Transverse colon (tissue), 4 donors: Measurements from ENCODE around the gene TMEM245. TPM values are rescaled to one million over a fixed set of nuclear protein-coding genes. Genes with fewer than 3 reads are reported as not detected.

Source experiments
- DNase-seq: peaks from one replicate; pipeline ENCODE4 v3.0.0-alpha.2; 2019
- H3K27ac ChIP-seq, 4 donors: fragments of 200-600 bp; sonication (generic); 2 replicates each; pipeline ENCODE4 v1.5.1; 2016 to 2018; ENCODE audit warnings: inconsistent platforms in 4 of 4
- H3K27me3 ChIP-seq: fragments of 200-600 bp; sonication (generic); 2 replicates; pipeline ENCODE4 v1.5.1; 2017; ENCODE audit warnings: inconsistent platforms
- H3K36me3 ChIP-seq, 4 donors: fragments of 200-600 bp; sonication (generic); 2 replicates each; pipeline ENCODE4 v1.5.1; 2017 to 2019; ENCODE audit warnings: inconsistent platforms in 4 of 4
- H3K4me1 ChIP-seq, 4 donors: fragments of 200-600 bp; sonication (generic); 2 replicates each; pipeline ENCODE4 v1.5.1; 2017 to 2020; ENCODE audit warnings: inconsistent platforms in 4 of 4
- H3K4me3 ChIP-seq, 4 donors: fragments of 200-600 bp; sonication (generic); 1 replicate in 1 of 4; 2 replicates in 3 of 4; pipeline versions ENCODE4 v1.5.1 to v1.6.1; 2017 to 2019; ENCODE audit warnings: inconsistent platforms in 4 of 4
- H3K9me3 ChIP-seq, 2 donors: fragments of 200-600 bp; sonication (generic); 2 replicates each; pipeline ENCODE4 v1.5.1; 2017 to 2019; ENCODE audit warnings: inconsistent platforms in 2 of 2
- EP300 ChIP-seq: sonication (generic); formaldehyde crosslinking; IDR thresholded peaks from one replicate; pipeline ENCODE4 v1.6.1; 2017; ENCODE audit warnings: antibody characterized with exemption, low read depth
- POLR2A ChIP-seq: fragments of 450-650 bp; IDR thresholded peaks from one replicate; pipeline ENCODE4 v1.6.1; 2016; ENCODE audit warnings: antibody characterized with exemption, mild to moderate bottlenecking, moderate library complexity
- POLR2AphosphoS5 ChIP-seq, 3 donors: sonication (generic); formaldehyde crosslinking; IDR thresholded peaks; one replicate each; pipeline ENCODE4 v1.6.1; 2016; ENCODE audit warnings: antibody characterized with exemption in 3 of 3
- WGBS, 2 donors: methylation state at CpG; one replicate each; pipeline ENCODE4 v1.1.5; 2018; ENCODE audit warnings: low coverage in 1 of 2; 5-methylcytosine and 5-hydroxymethylcytosine counted together
- in situ Hi-C, 4 donors: fragments of 200-750 bp; cut with MboI; loops; one replicate each; pipeline versions ENCODE4 v1.15.0 to v1.15.1; 2017; ENCODE audit warnings: low sequenced_read_pairs in 3 of 4, low pct_ligation_motif_present in 1 of 4, low pct_unique_long_range_greater_than_20kb in 1 of 4
- intact Hi-C: fragments of 100-400 bp; cut with DNase I; formaldehyde crosslinking; loops from one replicate; pipeline ENCODE4 v1.15.1; 2023; ENCODE audit warnings: low total_unique reads
- total RNA-seq, 4 donors: library from RNA; depleted of rRNA; stranded (reverse); fragments of >200 nt; gene quantifications; one replicate each; pipeline ENCODE4 v1.1.0, GENCODE V29; 2016
- TF ChIP-seq, protein P1 (sequence below), 5 experiments: fragments of 200-600 bp in 3 of 5; fragments of 450-650 bp in 2 of 5; sonication (generic) in 3 of 5; IDR thresholded peaks; 1 replicate in 2 of 5; 2 replicates in 3 of 5; pipeline ENCODE4 v1.5.1; 2016 to 2017; ENCODE audit warnings: antibody characterized with exemption in 5 of 5, inconsistent platforms in 3 of 5, mild to moderate bottlenecking in 2 of 5, moderate library complexity in 1 of 5

Gene TMEM245
- total RNA-seq, 4 donors from 2014 or later, result 28.5 to 63.6 (median 58.7) TPM

DNA sequence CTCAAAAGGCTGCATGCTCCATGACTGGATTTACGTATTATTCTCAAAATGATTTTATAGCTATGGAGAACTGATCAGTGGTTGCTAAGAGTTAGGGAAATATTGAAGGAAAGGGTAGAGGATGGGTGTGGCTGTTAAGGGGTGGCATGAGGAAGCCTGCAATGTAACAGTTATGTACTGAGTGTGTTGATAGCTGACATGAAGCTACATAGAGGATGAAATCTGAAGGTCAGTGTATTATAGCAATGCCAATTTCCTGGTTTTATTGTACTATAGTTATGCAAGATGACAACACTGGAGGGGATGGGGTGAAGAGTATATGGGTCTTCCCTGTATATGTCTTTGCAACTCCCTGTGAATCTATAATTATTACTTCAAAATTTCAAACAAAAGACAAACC is 51.0 kb downstream of the TMEM245 start:
- intact Hi-C loops (no loop called here), in situ Hi-C loops (no loop called here)
- peaks cover 0 to 47% (median 11%) of the 10 kb centered on the region in 4 donors for H3K36me3 ChIP-seq
- TF ChIP-seq POLR2AphosphoS5 (IDR thresholded peaks at IDR 0.05) (no peak), EP300 (no peak), POLR2A (no peak)
- TF ChIP-seq, protein P1, sequence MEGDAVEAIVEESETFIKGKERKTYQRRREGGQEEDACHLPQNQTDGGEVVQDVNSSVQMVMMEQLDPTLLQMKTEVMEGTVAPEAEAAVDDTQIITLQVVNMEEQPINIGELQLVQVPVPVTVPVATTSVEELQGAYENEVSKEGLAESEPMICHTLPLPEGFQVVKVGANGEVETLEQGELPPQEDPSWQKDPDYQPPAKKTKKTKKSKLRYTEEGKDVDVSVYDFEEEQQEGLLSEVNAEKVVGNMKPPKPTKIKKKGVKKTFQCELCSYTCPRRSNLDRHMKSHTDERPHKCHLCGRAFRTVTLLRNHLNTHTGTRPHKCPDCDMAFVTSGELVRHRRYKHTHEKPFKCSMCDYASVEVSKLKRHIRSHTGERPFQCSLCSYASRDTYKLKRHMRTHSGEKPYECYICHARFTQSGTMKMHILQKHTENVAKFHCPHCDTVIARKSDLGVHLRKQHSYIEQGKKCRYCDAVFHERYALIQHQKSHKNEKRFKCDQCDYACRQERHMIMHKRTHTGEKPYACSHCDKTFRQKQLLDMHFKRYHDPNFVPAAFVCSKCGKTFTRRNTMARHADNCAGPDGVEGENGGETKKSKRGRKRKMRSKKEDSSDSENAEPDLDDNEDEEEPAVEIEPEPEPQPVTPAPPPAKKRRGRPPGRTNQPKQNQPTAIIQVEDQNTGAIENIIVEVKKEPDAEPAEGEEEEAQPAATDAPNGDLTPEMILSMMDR (IDR thresholded peaks at IDR 0.05), result no peak
- no peaks in the 10 kb centered on the region for H3K27me3 ChIP-seq
- H3K9me3 ChIP-seq, result no peaks in the 10 kb centered on the region
- H3K27ac ChIP-seq, result no peak overlapping the region
- H3K4me3 ChIP-seq, result no peak overlapping the region
- H3K4me1 ChIP-seq, result peaks cover 0 to 7% (median 2%) of the 10 kb centered on the region in 4 donors
- no peak for DNase-seq
- 84 to 100% methylated on average over 1 of the region's 1 CpG for WGBS, 2 donors

DNA sequence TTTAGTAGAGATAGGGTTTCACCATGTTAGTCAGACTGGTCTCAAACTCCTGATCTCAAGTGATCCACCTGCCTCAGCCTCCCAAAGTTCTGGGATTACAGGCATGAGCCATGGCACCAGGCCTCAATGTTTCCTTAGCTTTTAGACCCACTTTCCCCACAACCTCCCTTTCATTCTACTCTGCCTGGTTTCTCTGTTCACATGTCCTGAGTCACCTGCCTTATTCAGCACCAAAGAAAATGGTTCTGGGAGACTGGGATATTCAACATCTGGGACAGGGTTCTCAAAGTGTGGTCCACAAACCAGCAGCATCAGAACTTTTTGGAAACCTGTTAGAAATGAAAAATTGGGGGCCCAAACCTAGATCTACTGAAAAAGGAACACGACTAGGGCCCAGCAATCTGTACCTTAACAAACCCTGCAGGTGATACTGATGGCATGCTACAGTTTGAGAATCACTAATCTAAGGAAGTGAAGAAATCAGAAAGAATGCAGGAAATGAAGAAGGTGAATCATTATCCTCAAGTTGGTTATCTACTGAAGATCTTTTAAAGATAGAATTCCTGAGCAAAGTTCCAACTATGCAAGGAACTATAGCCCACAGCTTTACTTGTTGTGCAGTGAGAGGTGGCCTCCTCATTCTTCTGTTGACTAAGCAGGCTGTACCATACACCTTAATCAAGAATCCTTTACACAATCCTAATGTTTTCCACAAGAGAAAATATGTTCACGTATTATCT is 54.6 kb downstream of the TMEM245 start:
- WGBS, 2 donors, result 88 to 89% methylated on average over 2 of the region's 2 CpGs
- Histone ChIP-seq H3K9me3 (no peaks in the 10 kb centered on the region), H3K4me1 (peaks cover 0 to 14% (median 4%) of the 10 kb centered on the region in 4 donors), H3K27ac (no peak overlapping the region), H3K4me3 (no peak overlapping the region), H3K27me3 (no peaks in the 10 kb centered on the region), H3K36me3 (peaks cover 0 to 26% (median 11%) of the 10 kb centered on the region in 4 donors)
- intact Hi-C loops, result no loop called here
- no peak for TF ChIP-seq POLR2AphosphoS5 (IDR thresholded peaks at IDR 0.05)
- TF ChIP-seq, protein P1 (IDR thresholded peaks at IDR 0.05), result no peak
- no peak for TF ChIP-seq EP300
- TF ChIP-seq POLR2A, result no peak
- in situ Hi-C loops, result no loop called here
- DNase-seq, result no peak

DNA sequence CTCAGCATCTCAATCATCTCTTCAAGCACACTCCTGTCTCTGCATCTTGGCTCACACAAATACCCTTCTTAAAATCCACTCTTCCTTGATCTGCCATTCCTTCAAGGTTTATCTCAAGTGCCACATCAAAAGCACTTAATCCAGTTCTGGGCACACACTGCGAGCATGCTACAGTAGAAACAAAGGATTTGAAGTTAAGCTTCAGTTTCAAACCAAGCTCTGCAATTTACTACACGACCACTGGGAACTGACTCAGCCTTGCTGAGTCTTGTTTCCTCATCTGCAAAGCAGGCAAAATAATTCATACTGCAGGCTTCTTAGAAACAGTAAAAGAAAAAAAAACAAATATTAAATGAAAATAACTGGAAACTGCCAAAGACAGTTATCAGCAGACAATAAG is 56.0 kb downstream of the TMEM245 start:
- WGBS, 2 donors, result 72 to 83% methylated on average over 2 of the region's 2 CpGs
- intact Hi-C loops (no loop called here), in situ Hi-C loops (no loop called here)
- H3K36me3 ChIP-seq, result peaks cover 0 to 26% (median 11%) of the 10 kb centered on the region in 4 donors
- H3K27me3 ChIP-seq, result no peaks in the 10 kb centered on the region
- no peak for DNase-seq
- H3K27ac ChIP-seq, result no peak overlapping the region
- no peaks in the 10 kb centered on the region for H3K9me3 ChIP-seq
- peaks cover 0 to 15% (median 4%) of the 10 kb centered on the region in 4 donors for H3K4me1 ChIP-seq
- H3K4me3 ChIP-seq, result no peak overlapping the region
- TF ChIP-seq EP300 (no peak), POLR2AphosphoS5 (IDR thresholded peaks at IDR 0.05) (no peak), POLR2A (no peak)
- TF ChIP-seq, protein P1 (IDR thresholded peaks at IDR 0.05), result no peak

DNA sequence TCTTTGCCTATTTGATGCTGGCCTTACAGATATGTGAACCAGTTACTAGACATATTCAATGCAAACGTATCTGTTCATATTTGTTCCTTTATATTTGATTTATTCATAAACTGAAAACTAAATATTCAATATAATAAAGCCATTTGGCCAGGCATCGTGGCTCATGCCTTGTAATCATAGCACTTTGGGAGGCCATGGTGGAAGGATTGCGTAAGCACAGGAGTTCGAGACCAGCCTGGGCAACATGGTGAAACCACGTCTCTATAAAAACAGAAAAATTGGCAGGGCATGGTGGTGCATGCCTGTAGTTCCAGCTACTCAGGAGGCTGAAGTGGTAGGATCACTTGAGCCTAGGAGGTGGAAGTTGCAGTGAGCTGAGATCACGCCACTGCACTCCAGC is 57.2 kb downstream of the TMEM245 start:
- in situ Hi-C loops, result no loop called here
- Histone ChIP-seq H3K9me3 (no peaks in the 10 kb centered on the region), H3K4me3 (no peak overlapping the region), H3K27me3 (no peaks in the 10 kb centered on the region), H3K36me3 (peaks cover 0 to 26% (median 8%) of the 10 kb centered on the region in 4 donors), H3K27ac (no peak overlapping the region), H3K4me1 (peaks cover 0 to 15% (median 4%) of the 10 kb centered on the region in 4 donors)
- no peak for DNase-seq
- intact Hi-C loops, result no loop called here
- WGBS, 2 donors, result 87 to 97% methylated on average over 5 to 6 of the region's 6 CpGs
- TF ChIP-seq EP300 (no peak), POLR2AphosphoS5 (IDR thresholded peaks at IDR 0.05) (no peak), POLR2A (no peak)
- TF ChIP-seq, protein P1 (IDR thresholded peaks at IDR 0.05), result no peak
